Fibroblast of villous mesenchyme (primary cell): ENCODE measurements around the gene SEMA4F. TPM values are rescaled to one million over a fixed set of nuclear protein-coding genes. Genes with fewer than 3 reads are reported as not detected.
A peak's percentile ranks its signal among the peaks of the same experiment; 100 is the strongest.

ENCODE experiments used
- DNase-seq: peaks from one replicate; pipeline ENCODE4 v3.0.0-alpha.2; 2010; ENCODE audit warnings: low read depth
- H3K4me3 ChIP-seq: 2 replicates; pipeline ENCODE4 v1.5.1; 2011; ENCODE audit warnings: low read depth, mild to moderate bottlenecking, low read length
- total RNA-seq: library from RNA; depleted of rRNA; stranded (reverse); fragments of >200 nt; gene quantifications from 2 replicates; pipeline ENCODE4 v1.2.3, GENCODE V29; 2012
- TF ChIP-seq, protein P1 (sequence below): IDR thresholded peaks from 2 replicates; pipeline ENCODE4 v1.5.1; 2012; ENCODE audit warnings: low read depth, mild to moderate bottlenecking, low read length; ENCODE audit not compliant: insufficient read depth

SEMA4F gene, protein sequence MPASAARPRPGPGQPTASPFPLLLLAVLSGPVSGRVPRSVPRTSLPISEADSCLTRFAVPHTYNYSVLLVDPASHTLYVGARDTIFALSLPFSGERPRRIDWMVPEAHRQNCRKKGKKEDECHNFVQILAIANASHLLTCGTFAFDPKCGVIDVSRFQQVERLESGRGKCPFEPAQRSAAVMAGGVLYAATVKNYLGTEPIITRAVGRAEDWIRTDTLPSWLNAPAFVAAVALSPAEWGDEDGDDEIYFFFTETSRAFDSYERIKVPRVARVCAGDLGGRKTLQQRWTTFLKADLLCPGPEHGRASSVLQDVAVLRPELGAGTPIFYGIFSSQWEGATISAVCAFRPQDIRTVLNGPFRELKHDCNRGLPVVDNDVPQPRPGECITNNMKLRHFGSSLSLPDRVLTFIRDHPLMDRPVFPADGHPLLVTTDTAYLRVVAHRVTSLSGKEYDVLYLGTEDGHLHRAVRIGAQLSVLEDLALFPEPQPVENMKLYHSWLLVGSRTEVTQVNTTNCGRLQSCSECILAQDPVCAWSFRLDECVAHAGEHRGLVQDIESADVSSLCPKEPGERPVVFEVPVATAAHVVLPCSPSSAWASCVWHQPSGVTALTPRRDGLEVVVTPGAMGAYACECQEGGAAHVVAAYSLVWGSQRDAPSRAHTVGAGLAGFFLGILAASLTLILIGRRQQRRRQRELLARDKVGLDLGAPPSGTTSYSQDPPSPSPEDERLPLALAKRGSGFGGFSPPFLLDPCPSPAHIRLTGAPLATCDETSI
- 5.6 and 7.7 TPM in 2 replicates for total RNA-seq

DNA sequence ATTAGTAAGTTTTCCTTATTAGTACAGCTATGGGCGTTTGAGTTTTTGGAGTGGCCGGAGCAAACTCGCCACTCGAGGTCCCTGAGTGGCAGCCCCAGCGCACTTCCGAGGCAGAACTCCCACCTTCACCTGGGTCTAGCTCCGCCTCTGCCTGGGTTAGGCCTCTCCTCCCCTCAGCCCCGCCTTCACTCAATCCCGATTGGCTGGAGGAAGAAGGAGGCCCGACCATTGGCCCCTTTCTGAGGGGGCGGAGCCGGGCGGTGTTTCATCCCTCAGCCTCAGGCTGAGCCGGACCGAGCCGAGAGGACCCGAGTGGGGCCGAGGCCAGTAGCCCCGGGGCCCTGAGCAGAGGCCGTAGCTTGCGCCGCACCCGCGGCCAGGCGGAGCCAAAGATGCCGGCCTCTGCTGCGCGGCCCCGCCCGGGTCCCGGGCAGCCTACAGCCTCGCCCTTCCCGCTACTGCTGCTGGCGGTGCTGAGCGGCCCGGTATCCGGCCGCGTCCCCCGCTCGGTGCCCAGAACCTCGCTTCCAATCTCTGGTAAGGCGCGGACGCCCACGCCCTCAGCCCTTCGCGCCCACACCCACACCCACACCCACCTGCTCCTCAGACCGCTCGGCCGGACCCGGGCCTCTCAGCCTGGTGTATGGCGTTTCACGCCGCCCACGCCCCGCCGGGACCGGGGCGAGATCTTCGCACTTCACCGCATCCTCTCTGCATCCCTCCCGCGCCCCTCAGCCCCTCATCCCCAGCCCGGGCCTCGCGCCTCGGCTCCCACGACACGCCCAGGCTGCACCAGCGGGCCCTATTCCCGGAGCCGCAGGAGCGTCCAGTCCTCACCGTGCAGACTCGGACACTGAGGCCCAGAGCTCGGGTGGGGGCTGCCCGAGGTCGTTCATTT lies at the start of gene SEMA4F:
TSS of gene SEMA4F (plus strand) at position 263 of the 898 bp plus-strand sequence. CDS start at position 393, 130 bp downstream.
- peak; percentile 89 for DNase-seq
- TF ChIP-seq, protein P1, sequence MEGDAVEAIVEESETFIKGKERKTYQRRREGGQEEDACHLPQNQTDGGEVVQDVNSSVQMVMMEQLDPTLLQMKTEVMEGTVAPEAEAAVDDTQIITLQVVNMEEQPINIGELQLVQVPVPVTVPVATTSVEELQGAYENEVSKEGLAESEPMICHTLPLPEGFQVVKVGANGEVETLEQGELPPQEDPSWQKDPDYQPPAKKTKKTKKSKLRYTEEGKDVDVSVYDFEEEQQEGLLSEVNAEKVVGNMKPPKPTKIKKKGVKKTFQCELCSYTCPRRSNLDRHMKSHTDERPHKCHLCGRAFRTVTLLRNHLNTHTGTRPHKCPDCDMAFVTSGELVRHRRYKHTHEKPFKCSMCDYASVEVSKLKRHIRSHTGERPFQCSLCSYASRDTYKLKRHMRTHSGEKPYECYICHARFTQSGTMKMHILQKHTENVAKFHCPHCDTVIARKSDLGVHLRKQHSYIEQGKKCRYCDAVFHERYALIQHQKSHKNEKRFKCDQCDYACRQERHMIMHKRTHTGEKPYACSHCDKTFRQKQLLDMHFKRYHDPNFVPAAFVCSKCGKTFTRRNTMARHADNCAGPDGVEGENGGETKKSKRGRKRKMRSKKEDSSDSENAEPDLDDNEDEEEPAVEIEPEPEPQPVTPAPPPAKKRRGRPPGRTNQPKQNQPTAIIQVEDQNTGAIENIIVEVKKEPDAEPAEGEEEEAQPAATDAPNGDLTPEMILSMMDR, result peak; percentile 6
- H3K4me3 ChIP-seq, result peak within 1 kb of the TSS; percentile 68

- no peak overlapping the region for H3K4me3 ChIP-seq
- TF ChIP-seq, protein P1, result no peak
- no peak for DNase-seq
Measured at GRCh38 chr2:74606927-74607326, 47.1 kb upstream of the SEMA4F start.

DNA sequence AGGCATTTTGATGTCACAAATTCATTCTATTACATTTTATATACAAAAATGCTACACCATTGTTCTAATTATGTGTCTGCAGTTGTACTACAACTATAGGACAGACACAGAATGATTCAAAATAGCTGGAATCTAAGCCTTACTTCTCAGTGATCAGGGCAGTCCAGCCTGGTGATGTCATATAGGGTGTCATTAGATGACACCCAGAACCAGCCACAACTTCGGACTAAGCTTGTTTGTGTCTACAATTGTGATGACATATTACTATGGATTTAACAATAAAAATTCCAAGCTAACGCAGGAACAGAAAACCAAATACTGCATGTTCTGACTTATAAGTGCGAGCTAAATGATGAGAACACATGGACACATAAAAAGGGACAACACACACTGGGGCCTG lies 36.9 kb upstream of the SEMA4F start:
- H3K4me3 ChIP-seq, result no peak overlapping the region
- DNase-seq, result no peak

GRCh38 chr2:74618410-74619083 lies 35.5 kb upstream of the SEMA4F start:
- TF ChIP-seq, protein P1, result no peak

More for the DNA sequence above, 36.9 kb upstream of the SEMA4F start:
- TF ChIP-seq, protein P1, result no peak

DNA sequence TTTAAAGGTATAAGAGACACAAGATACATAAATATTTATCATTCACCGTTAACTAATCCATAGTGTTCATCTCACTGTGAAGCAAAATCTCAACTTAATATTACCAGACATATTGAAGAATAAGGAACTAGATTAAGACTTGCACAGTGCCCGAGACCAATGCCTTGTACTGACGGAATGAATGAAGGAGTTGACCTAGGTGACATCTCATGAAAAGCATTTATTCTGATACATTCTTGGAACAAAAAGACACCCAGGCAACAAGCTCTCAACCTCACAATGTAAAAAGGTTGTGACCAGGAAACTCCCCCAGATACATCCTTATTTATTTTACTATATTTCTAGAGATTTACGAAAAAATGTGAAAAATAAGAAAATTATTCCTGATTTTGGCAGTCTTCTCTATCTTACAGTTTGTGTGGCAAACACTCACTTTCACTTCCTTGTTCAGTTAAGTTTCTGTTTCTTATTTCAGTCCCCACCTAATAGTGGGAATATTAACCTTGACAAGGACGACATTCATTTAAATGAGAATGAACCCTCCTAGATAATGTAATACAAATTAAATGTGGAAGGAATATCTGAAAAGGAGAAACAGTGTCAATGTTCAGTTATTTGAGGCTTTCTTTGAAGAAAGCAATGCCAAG lies 34.3 kb upstream of the SEMA4F start:
- TF ChIP-seq, protein P1, result no peak
- no peak for DNase-seq
- H3K4me3 ChIP-seq, result no peak overlapping the region

More at GRCh38 chr2:74618410-74619083, 35.5 kb upstream of the SEMA4F start:
- H3K4me3 ChIP-seq, result no peak overlapping the region
- DNase-seq, result no peak
